KBM-7 (cell line): ENCODE data around the gene UBQLN4.
"Not testable (repeated sequence)": the region's sequence is repeated elsewhere in the genome, so short reads cannot be mapped to it uniquely, and the experiment has no call there.

Source experiments
- DNase-seq: peaks from one replicate; pipeline ENCODE4 v3.0.0-alpha.2; 2015
- in situ Hi-C: fragments of 300-500 bp; cut with MboI; formaldehyde crosslinking; loops from 2 replicates; pipeline ENCODE4 v1.14.3; 2020; ENCODE audit warnings: low sequenced_read_pairs, low pct_unique_long_range_greater_than_20kb, mixed read lengths

The UBQLN4 gene

GRCh38 chr1:156067262-156067661, 13.7 kb upstream of the UBQLN4 start:
- no peak for DNase-seq
- in situ Hi-C loops, result no loop called here

GRCh38 chr1:156065871-156066270, 12.3 kb upstream of the UBQLN4 start:
- DNase-seq, result no peak
- in situ Hi-C loops, result no loop called here

GRCh38 chr1:156065212-156065611, 11.6 kb upstream of the UBQLN4 start:
- in situ Hi-C loops, result no loop called here
- no peak for DNase-seq

- DNase-seq, result no peak
- in situ Hi-C loops, result no loop called here
Measured at GRCh38 chr1:156064615-156065014, 11.0 kb upstream of the UBQLN4 start.

GRCh38 chr1:156063997-156064285, 10.3 kb upstream of the UBQLN4 start:
- in situ Hi-C loops, result no loop called here
- no peak for DNase-seq

- in situ Hi-C loops, result no loop called here
- DNase-seq, result no peak
Measured at GRCh38 chr1:156062189-156062588, 8.6 kb upstream of the UBQLN4 start.

GRCh38 chr1:156060937-156061636, 7.5 kb upstream of the UBQLN4 start, which contains the start of gene RAB25:
Gene RAB25 (plus strand): TSS chr1:156061160. CDS start chr1:156061401, 241 bp downstream.
- in situ Hi-C loops, result no loop called here
- no peak for DNase-seq

- no peak for DNase-seq
- in situ Hi-C loops, result no loop called here
Measured at GRCh38 chr1:156056326-156056849, 2.8 kb upstream of the UBQLN4 start.

GRCh38 chr1:156055281-156056048, 1.9 kb upstream of the UBQLN4 start:
- in situ Hi-C loops, result no loop called here

GRCh38 chr1:156054500-156055280, 1.1 kb upstream of the UBQLN4 start, which contains the start of gene LAMTOR2:
Gene LAMTOR2 (plus strand): TSS chr1:156054782. CDS start chr1:156054890, 108 bp downstream.
- in situ Hi-C loops, result no loop called here
- DNase-seq, result peak; percentile 99

More at GRCh38 chr1:156055281-156056048, 1.9 kb upstream of the UBQLN4 start:
- peak; percentile 66 for DNase-seq

GRCh38 chr1:156052862-156053767, 483 bp downstream of the UBQLN4 start:
- in situ Hi-C loops, result no loop called here
- DNase-seq, result peak; percentile 69

- no peak for DNase-seq
- in situ Hi-C loops, result no loop called here
Measured at GRCh38 chr1:156051011-156051725, 2.4 kb downstream of the UBQLN4 start.

- DNase-seq, result no peak
- in situ Hi-C loops, result no loop called here
Measured at GRCh38 chr1:156050376-156050775, 3.2 kb downstream of the UBQLN4 start.

- in situ Hi-C loops, result no loop called here
- DNase-seq, result no peak
Measured at GRCh38 chr1:156048663-156049258, 4.8 kb downstream of the UBQLN4 start.

GRCh38 chr1:156045076-156045475, 8.5 kb downstream of the UBQLN4 start:
- DNase-seq, result no peak
- in situ Hi-C loops, result no loop called here

- in situ Hi-C loops, result no loop called here
- DNase-seq, result no peak
Measured at GRCh38 chr1:156042828-156043227, 10.8 kb downstream of the UBQLN4 start.

GRCh38 chr1:156034991-156035390, 18.6 kb downstream of the UBQLN4 start:
- DNase-seq, in situ Hi-C loops: not testable (repeated sequence)

GRCh38 chr1:156033011-156033410, 20.6 kb downstream of the UBQLN4 start:
- DNase-seq, result no peak
- in situ Hi-C loops, result no loop called here
